HG02678 (cell line): ENCODE measurements around the gene PPIE.

Source experiments
- ATAC-seq: cut with Tn5 transposase; IDR thresholded peaks from one replicate; pipeline ENCODE4 v1.9.1; 2021; ENCODE audit warnings: mild to moderate bottlenecking, moderate library complexity; ENCODE audit not compliant: unreplicated experiment

The PPIE gene

GRCh38 chr1:39800471-39800835 is 61.8 kb downstream of the PPIE start:
- no peak for ATAC-seq

- ATAC-seq, result no peak
Observed at GRCh38 chr1:39802496-39803260, 64.0 kb downstream of the PPIE start.

DNA sequence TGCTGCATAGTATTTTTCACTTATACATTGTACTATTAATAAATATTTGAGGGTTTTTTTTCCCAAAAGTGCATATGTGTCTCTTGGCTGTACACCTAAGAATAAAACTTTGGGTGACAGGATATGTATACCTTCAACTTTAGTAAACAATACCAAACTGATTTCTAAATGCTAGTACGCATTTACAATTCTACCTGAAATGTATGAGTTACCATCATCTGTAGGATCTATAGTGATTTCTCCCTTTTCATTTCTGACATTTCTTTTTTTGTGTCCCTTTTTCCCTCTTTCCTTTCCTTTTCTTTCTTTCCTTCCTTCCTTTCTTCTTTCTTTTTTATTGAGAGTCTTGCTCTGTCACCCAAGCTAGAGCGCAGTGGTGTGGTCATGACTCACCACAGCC is 66.7 kb downstream of the PPIE start:
- ATAC-seq, result no peak

- no peak for ATAC-seq
Observed at GRCh38 chr1:39808784-39809517, 70.3 kb downstream of the PPIE start.

DNA sequence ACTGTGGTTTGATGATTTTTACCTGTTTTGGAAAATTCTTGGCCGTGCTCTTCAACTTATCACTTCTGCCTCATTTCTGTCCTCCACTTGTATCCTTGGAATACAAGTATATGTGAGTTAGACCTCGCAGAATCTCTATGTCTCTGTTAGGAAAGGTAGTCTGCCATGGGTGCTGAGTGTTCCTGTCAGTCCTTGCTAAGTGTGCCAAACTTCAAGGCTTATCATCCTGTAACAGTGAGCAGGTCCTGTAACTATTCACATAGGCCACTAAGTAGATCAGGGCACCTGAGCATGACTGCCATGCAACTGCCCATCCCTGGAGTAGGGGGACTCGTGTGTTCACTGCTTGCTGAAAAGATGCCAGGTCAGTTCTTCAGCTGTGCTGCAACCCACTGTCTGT is 74.2 kb downstream of the PPIE start:
- no peak for ATAC-seq
